ENCODE data around the gene ETV6. TPM values are rescaled to one million over a fixed set of nuclear protein-coding genes. Genes with fewer than 3 reads are reported as not detected.

The ETV6 gene
- total RNA-seq, 6 donors from 2014 or later: 22.2 to 93.2 (median 37.5) TPM

DNA sequence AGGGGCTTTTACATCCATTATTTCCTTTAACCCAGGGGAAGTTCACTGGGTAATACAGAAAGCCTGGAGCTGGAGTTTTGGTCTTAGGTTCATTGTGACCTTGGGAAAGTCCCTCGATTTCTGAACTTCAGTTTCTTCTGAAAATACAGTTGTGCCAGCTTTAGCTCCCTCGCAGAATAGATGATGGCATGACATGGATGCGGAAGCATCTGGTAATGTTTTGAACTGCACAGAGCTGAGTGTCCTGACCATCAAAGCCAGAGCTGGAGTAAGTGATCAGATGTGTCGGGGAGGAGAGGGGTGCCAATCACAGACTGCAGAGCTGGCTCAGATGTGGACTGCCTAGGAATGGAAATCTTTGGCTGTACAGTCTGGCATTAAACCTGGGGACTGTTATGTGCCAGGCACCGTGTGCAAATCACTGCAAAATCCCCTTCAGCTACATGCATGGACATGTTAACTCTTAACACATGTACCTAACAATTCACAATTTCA is 180.9 kb downstream of the ETV6 start:
- ATAC-seq (ENCODE audit: low FRiP score in 2 of 2) (no peak), DNase-seq (no peak)
- peaks cover 0 to 8% (median 0%) of the 10 kb centered on the region in 4 donors for H3K36me3 ChIP-seq
- peaks cover 41 to 65% (median 50%) of the 10 kb centered on the region in 4 donors for H3K4me1 ChIP-seq
- TF ChIP-seq, protein P1, sequence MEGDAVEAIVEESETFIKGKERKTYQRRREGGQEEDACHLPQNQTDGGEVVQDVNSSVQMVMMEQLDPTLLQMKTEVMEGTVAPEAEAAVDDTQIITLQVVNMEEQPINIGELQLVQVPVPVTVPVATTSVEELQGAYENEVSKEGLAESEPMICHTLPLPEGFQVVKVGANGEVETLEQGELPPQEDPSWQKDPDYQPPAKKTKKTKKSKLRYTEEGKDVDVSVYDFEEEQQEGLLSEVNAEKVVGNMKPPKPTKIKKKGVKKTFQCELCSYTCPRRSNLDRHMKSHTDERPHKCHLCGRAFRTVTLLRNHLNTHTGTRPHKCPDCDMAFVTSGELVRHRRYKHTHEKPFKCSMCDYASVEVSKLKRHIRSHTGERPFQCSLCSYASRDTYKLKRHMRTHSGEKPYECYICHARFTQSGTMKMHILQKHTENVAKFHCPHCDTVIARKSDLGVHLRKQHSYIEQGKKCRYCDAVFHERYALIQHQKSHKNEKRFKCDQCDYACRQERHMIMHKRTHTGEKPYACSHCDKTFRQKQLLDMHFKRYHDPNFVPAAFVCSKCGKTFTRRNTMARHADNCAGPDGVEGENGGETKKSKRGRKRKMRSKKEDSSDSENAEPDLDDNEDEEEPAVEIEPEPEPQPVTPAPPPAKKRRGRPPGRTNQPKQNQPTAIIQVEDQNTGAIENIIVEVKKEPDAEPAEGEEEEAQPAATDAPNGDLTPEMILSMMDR (IDR thresholded peaks at IDR 0.05): no peak
- TF ChIP-seq POLR2A (IDR thresholded peaks at IDR 0.05): no peak
- TF ChIP-seq POLR2AphosphoS5 (IDR thresholded peaks at IDR 0.05): no peak
- no peak for TF ChIP-seq EP300 (IDR thresholded peaks at IDR 0.05)
- peak overlapping the region; percentile 8 to 71 (median 58) for H3K27ac ChIP-seq
- no peaks in the 10 kb centered on the region for H3K9me3 ChIP-seq
- no peak overlapping the region for H3K4me3 ChIP-seq
- H3K27me3 ChIP-seq: no peaks in the 10 kb centered on the region
- 64 to 72% methylated on average over 5 of the region's 5 CpGs for WGBS, 2 donors

GRCh38 chr12:11832093-11832492 is 182.6 kb downstream of the ETV6 start:
- Histone ChIP-seq H3K4me1 (peaks cover 43 to 79% (median 58%) of the 10 kb centered on the region in 4 donors), H3K36me3 (peaks cover 0 to 8% (median 0%) of the 10 kb centered on the region in 4 donors), H3K27ac (no peak overlapping the region), H3K9me3 (no peaks in the 10 kb centered on the region), H3K4me3 (no peak overlapping the region), H3K27me3 (no peaks in the 10 kb centered on the region)
- WGBS, 2 donors: 79 to 92% methylated on average over 4 of the region's 4 CpGs
- ATAC-seq (ENCODE audit: low FRiP score in 2 of 2) (no peak), DNase-seq (no peak)
- TF ChIP-seq, protein P1 (IDR thresholded peaks at IDR 0.05): no peak
- TF ChIP-seq POLR2AphosphoS5 (IDR thresholded peaks at IDR 0.05) (no peak), EP300 (IDR thresholded peaks at IDR 0.05) (no peak), POLR2A (IDR thresholded peaks at IDR 0.05) (no peak)

DNA sequence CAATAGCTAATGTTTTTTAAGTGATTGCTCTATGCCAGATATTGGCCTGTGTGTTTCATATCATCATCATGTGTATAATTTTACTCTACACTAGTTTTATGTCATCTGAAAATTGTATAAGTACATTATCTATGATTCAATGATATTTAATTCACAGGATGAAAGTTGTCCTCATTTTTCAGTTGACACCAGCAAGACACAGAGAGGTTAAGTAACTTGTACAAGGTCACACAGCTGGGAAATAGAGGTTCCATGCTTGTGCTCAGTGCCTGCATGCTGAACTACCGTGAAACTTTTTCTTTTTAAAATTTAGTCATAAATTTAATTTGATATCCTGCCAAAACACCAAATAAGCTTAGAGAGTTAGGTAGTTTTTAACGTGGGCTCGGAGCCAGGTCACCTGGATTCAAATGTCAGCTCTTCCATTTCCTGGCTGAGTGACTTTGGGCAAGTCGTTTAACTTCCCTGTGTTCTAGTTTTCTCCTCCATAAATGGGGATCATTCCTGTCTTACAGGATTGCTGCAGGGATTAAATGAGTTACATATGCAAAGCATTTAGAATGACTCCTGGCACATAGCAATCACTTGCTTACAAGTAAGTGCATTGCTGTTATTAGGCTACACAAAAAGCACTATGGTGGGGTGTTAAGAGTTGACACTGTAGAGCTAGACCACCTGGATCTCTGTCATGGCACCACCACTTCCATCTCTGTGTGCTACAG is 183.9 kb downstream of the ETV6 start:
- no peak overlapping the region for H3K4me3 ChIP-seq
- 76 to 79% methylated on average over 4 of the region's 4 CpGs for WGBS, 2 donors
- TF ChIP-seq POLR2A (IDR thresholded peaks at IDR 0.05) (no peak), POLR2AphosphoS5 (IDR thresholded peaks at IDR 0.05) (no peak), EP300 (IDR thresholded peaks at IDR 0.05) (no peak)
- TF ChIP-seq, protein P1 (IDR thresholded peaks at IDR 0.05): no peak
- no peak overlapping the region for H3K27ac ChIP-seq
- H3K9me3 ChIP-seq: no peaks in the 10 kb centered on the region
- DNase-seq (no peak), ATAC-seq (ENCODE audit: low FRiP score in 2 of 2) (no peak)
- peaks cover 0 to 8% (median 0%) of the 10 kb centered on the region in 4 donors for H3K36me3 ChIP-seq
- H3K27me3 ChIP-seq: no peaks in the 10 kb centered on the region
- H3K4me1 ChIP-seq: peaks cover 48 to 73% (median 54%) of the 10 kb centered on the region in 4 donors

DNA sequence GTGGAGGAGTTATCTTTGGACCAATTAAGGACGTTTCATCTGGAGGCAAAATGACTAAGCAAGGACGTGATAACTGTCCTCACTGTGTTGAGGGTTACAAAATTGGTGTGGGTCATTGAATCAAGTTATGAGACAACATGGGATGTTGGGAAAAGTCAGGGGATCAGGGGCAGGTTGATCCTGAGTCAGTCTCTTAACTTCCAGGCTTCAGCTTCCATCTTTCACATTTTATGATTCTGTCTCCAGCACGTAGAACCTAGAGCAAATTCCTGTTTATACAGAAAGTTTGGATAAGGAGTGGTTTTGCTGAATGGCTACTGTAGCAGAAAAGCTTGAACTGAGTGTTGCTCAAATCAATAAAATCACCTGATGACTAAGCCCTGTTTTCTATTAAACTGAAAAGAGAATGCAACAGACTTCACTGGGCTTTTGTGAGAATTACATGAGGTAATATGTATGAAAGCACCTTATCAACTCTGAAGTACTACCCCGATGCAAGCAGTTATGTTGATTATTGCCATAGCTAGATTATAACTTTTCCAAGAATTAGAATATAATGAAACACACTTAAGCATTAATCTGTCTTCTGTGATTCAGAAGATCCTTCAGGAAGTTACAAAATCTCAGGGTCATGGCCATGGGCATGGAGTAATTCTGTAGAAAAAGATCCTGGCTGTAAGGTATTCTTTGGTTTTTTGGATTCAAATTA is 184.8 kb downstream of the ETV6 start:
- WGBS, 2 donors: 53 to 56% methylated on average over 4 of the region's 4 CpGs
- Histone ChIP-seq H3K4me3 (no peak overlapping the region), H3K27me3 (no peaks in the 10 kb centered on the region), H3K9me3 (no peaks in the 10 kb centered on the region), H3K36me3 (peaks cover 0 to 3% (median 0%) of the 10 kb centered on the region in 4 donors), H3K27ac (peak overlapping the region in 2 of 4 donors; percentile 8), H3K4me1 (peaks cover 57 to 80% (median 60%) of the 10 kb centered on the region in 4 donors)
- DNase-seq (no peak), ATAC-seq (ENCODE audit: low FRiP score in 2 of 2) (no peak)
- TF ChIP-seq POLR2A (IDR thresholded peaks at IDR 0.05) (no peak), EP300 (IDR thresholded peaks at IDR 0.05) (no peak), POLR2AphosphoS5 (IDR thresholded peaks at IDR 0.05) (no peak)
- TF ChIP-seq, protein P1 (IDR thresholded peaks at IDR 0.05): no peak

All from upper lobe of left lung (tissue), 6 donors.